Stimulated activated CD8-positive, alpha-beta memory T cell treated with anti-CD3 and anti-CD28 coated beads, Interleukin-2, amount 100 ng/mL, for 1 hour (primary cell): ENCODE results near the gene RGS12.

Experiments
- DNase-seq, 2 donors: peaks; one replicate each; pipeline ENCODE4 v3.0.0-alpha.2; 2020; ENCODE audit warnings: low read depth in 2 of 2

The RGS12 gene

GRCh38 chr4:3253808-3254207, 39.0 kb upstream of the RGS12 start:
- DNase-seq = no peak

GRCh38 chr4:3254302-3255131, 38.3 kb upstream of the RGS12 start:
- no peak for DNase-seq

- DNase-seq = no peak
These were observed 37.1 kb upstream of the RGS12 start for GRCh38 chr4:3255611-3256186.

GRCh38 chr4:3256230-3257102, 36.4 kb upstream of the RGS12 start:
- no peak for DNase-seq

- DNase-seq = no peak
These were observed 35.7 kb upstream of the RGS12 start for GRCh38 chr4:3257103-3257555.

- no peak for DNase-seq
These were observed 35.0 kb upstream of the RGS12 start for GRCh38 chr4:3257556-3258482.

- no peak for DNase-seq
These were observed 31.2 kb upstream of the RGS12 start for GRCh38 chr4:3261411-3262207.

GRCh38 chr4:3262208-3263052, 30.4 kb upstream of the RGS12 start:
- no peak for DNase-seq

- DNase-seq = no peak
These were observed 29.6 kb upstream of the RGS12 start for GRCh38 chr4:3263053-3263875.

GRCh38 chr4:3263876-3264193, 29.0 kb upstream of the RGS12 start:
- DNase-seq = no peak

- DNase-seq = no peak
These were observed 26.7 kb upstream of the RGS12 start for GRCh38 chr4:3266076-3266475.

- DNase-seq = no peak
These were observed 25.0 kb upstream of the RGS12 start for GRCh38 chr4:3267576-3268394.

- no peak for DNase-seq
These were observed 24.3 kb upstream of the RGS12 start for GRCh38 chr4:3268395-3269104.

GRCh38 chr4:3269105-3269927, 23.5 kb upstream of the RGS12 start:
- no peak for DNase-seq

GRCh38 chr4:3269991-3270611, 22.7 kb upstream of the RGS12 start:
- no peak for DNase-seq

GRCh38 chr4:3271131-3271530, 21.7 kb upstream of the RGS12 start:
- DNase-seq = no peak
